ENCODE data around the gene EPHB1.

The EPHB1 gene

DNA sequence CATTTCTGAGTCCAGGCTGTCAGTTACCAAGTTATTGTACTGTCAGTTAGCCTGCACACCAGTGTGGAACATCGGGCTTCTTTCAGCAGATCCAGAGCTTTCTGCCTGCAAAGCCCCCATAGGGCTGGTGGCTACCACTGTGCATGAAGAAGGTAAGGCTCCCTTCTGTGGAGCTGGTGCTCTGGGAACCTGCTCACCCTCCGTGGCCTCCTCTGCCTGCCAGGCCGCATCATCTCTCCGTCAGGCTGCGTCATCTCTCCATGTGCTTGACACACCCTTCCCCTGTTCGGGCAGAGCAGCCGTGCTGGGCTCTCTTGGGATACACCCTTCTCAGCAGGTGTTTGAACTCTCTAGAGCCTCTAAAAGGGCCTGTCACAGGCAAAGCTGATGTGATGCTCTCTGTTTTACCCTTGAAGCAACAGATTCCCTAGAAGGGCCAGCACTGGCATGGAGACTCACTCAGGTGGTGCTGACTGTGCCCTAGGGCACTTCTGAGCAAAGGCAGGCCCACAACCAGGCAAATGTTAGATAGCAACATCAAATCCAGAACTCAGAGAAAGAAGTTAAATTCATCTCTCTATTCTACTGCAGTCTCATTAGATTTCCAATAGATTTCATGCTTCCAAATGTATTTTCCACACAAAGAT, 261.1 kb downstream of the EPHB1 start:
- TF ChIP-seq SIN3A (IDR thresholded peaks at IDR 0.05; ENCODE audit: borderline replicate concordance, insufficient read depth, low read length), result no peak
- TF ChIP-seq TAF1 (IDR thresholded peaks at IDR 0.05; ENCODE audit: borderline replicate concordance, insufficient read depth, low read length), result no peak
- no peak for TF ChIP-seq REST (IDR thresholded peaks at IDR 0.05; ENCODE audit: insufficient read depth in 1 of 2, low read depth in 2 of 2, low read length in 2 of 2)
- no peak for TF ChIP-seq FOXP2 (optimal IDR thresholded peaks at IDR 0.05; ENCODE audit: borderline replicate concordance, extremely low read depth, extremely low read length, insufficient read depth)
- TF ChIP-seq POLR2AphosphoS5 (IDR thresholded peaks at IDR 0.05; ENCODE audit: low read depth, low read length), result no peak

GRCh38 chr3:135056733-135057310, 261.8 kb downstream of the EPHB1 start:
- TF ChIP-seq SIN3A (IDR thresholded peaks at IDR 0.05; ENCODE audit: borderline replicate concordance, insufficient read depth, low read length) (no peak), POLR2AphosphoS5 (IDR thresholded peaks at IDR 0.05; ENCODE audit: low read depth, low read length) (no peak), TAF1 (IDR thresholded peaks at IDR 0.05; ENCODE audit: borderline replicate concordance, insufficient read depth, low read length) (no peak), REST (IDR thresholded peaks at IDR 0.05; ENCODE audit: insufficient read depth in 1 of 2, low read depth in 2 of 2, low read length in 2 of 2) (no peak)

GRCh38 chr3:135057996-135058395, 262.9 kb downstream of the EPHB1 start:
- TF ChIP-seq TAF1 (IDR thresholded peaks at IDR 0.05; ENCODE audit: borderline replicate concordance, insufficient read depth, low read length), result no peak
- no peak for TF ChIP-seq FOXP2 (optimal IDR thresholded peaks at IDR 0.05; ENCODE audit: borderline replicate concordance, extremely low read depth, extremely low read length, insufficient read depth)
- TF ChIP-seq REST (IDR thresholded peaks at IDR 0.05; ENCODE audit: insufficient read depth in 1 of 2, low read depth in 2 of 2, low read length in 2 of 2), result no peak
- no peak for TF ChIP-seq SIN3A (IDR thresholded peaks at IDR 0.05; ENCODE audit: borderline replicate concordance, insufficient read depth, low read length)
- no peak for TF ChIP-seq POLR2AphosphoS5 (IDR thresholded peaks at IDR 0.05; ENCODE audit: low read depth, low read length)

DNA sequence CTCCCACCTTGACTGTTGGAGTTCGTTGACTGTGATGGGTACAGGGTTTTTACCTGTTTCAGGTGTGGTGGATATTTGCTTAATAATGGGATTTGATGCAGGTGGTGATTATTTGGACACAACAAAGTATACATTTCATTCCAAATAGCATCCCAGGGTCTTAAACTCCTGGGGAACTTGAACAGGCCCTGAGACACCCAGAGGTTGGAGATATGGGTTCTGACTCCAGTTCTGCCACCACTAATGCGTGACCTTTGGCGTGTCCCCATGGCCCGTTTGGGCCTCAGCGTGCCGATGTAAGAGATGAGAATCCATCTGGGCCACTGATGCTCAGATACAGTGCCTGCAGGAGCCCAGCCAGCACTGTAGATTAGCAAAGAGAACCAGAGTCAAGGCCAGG, 264.5 kb downstream of the EPHB1 start:
- TF ChIP-seq TAF1 (IDR thresholded peaks at IDR 0.05; ENCODE audit: borderline replicate concordance, insufficient read depth, low read length), result no peak
- TF ChIP-seq SIN3A (IDR thresholded peaks at IDR 0.05; ENCODE audit: borderline replicate concordance, insufficient read depth, low read length), result no peak
- TF ChIP-seq POLR2AphosphoS5 (IDR thresholded peaks at IDR 0.05; ENCODE audit: low read depth, low read length), result no peak
- no peak for TF ChIP-seq FOXP2 (optimal IDR thresholded peaks at IDR 0.05; ENCODE audit: borderline replicate concordance, extremely low read depth, extremely low read length, insufficient read depth)
- TF ChIP-seq REST (IDR thresholded peaks at IDR 0.05; ENCODE audit: insufficient read depth in 1 of 2, low read depth in 2 of 2, low read length in 2 of 2), result no peak

All from PFSK-1 (cell line).